Neural progenitor cell (in vitro differentiated cells): ENCODE results near the gene AIFM3. TPM values are rescaled to one million over a fixed set of nuclear protein-coding genes. Genes with fewer than 3 reads are reported as not detected.

Source experiments
- DNase-seq: peaks from one replicate; pipeline ENCODE4 v3.0.0-alpha.2; 2016; ENCODE audit warnings: low spot score
- H2AFZ ChIP-seq: fragments of 200-600 bp; sonication (generic); replicated peaks from 2 replicates; pipeline ENCODE4 v1.6.1; 2016; ENCODE audit warnings: antibody characterized with exemption
- H3F3A ChIP-seq: fragments of 200-600 bp; sonication (generic); 2 replicates; pipeline ENCODE4 v1.6.1; 2016; ENCODE audit warnings: antibody characterized with exemption, low read depth
- H3K27ac ChIP-seq: fragments of 200-600 bp; sonication (generic); 2 replicates; pipeline ENCODE4 v1.5.1; 2016; ENCODE audit warnings: mild to moderate bottlenecking
- H3K27me3 ChIP-seq: fragments of 200-600 bp; sonication (generic); 2 replicates; pipeline ENCODE4 v1.6.1; 2016; ENCODE audit warnings: mild to moderate bottlenecking, moderate library complexity
- H3K36me3 ChIP-seq: fragments of 200-600 bp; sonication (generic); 2 replicates; pipeline ENCODE4 v1.5.1; 2016
- H3K4me1 ChIP-seq: fragments of 200-600 bp; sonication (generic); 2 replicates; pipeline ENCODE4 v1.6.1; 2016; ENCODE audit warnings: mixed run types
- H3K4me2 ChIP-seq: fragments of 200-600 bp; sonication (generic); 2 replicates; pipeline ENCODE4 v1.6.1; 2016
- H3K4me3 ChIP-seq: fragments of 200-600 bp; sonication (generic); 2 replicates; pipeline ENCODE4 v1.5.1; 2016
- H3K79me2 ChIP-seq: fragments of 200-600 bp; sonication (generic); 2 replicates; pipeline ENCODE4 v1.6.1; 2016; ENCODE audit warnings: low read depth
- H3K9ac ChIP-seq: fragments of 200-600 bp; sonication (generic); 2 replicates; pipeline ENCODE4 v1.6.1; 2016
- H3K9me3 ChIP-seq: fragments of 200-600 bp; sonication (generic); 2 replicates; pipeline ENCODE4 v1.5.1; 2016; ENCODE audit warnings: low read depth
- H4K20me1 ChIP-seq: fragments of 200-600 bp; sonication (generic); 2 replicates; pipeline ENCODE4 v1.6.1; 2016; ENCODE audit warnings: low read depth
- H3K27ac Mint-ChIP-seq: 3 replicates; pipeline ENCODE4 v1.8.0; 2021; ENCODE audit warnings: mixed read lengths
- H3K27me3 Mint-ChIP-seq: 2 replicates; pipeline ENCODE4 v1.8.0; 2022; ENCODE audit warnings: low read depth, mild to moderate bottlenecking, inconsistent platforms, moderate library complexity, mixed read lengths; ENCODE audit not compliant: insufficient read depth
- H3K36me3 Mint-ChIP-seq: 3 replicates; pipeline ENCODE4 v1.8.0; 2021; ENCODE audit warnings: mixed read lengths
- H3K4me1 Mint-ChIP-seq: 3 replicates; pipeline ENCODE4 v1.8.0; 2021; ENCODE audit warnings: mixed read lengths
- H3K4me3 Mint-ChIP-seq: 3 replicates; pipeline ENCODE4 v1.8.0; 2021; ENCODE audit warnings: mild to moderate bottlenecking, moderate library complexity, mixed read lengths
- H3K9me3 Mint-ChIP-seq: 3 replicates; pipeline ENCODE4 v1.8.0; 2020; ENCODE audit warnings: mixed read lengths
- EZH2 ChIP-seq: fragments of 200-600 bp; sonication (generic); IDR thresholded peaks from 2 replicates; pipeline ENCODE4 v1.6.1; 2017; ENCODE audit warnings: antibody characterized with exemption, mild to moderate bottlenecking, moderate library complexity
- EZH2phosphoT487 ChIP-seq: fragments of 200-600 bp; sonication (generic); IDR thresholded peaks from 2 replicates; pipeline ENCODE4 v1.6.1; 2017; ENCODE audit warnings: antibody characterized with exemption
- total RNA-seq: library from RNA; depleted of rRNA; stranded (reverse); fragments of >200 nt; gene quantifications from 2 replicates; pipeline ENCODE4 v1.2.3, GENCODE V29; 2015; ENCODE audit warnings: low replicate concordance
- TF ChIP-seq, protein P1 (sequence below): fragments of 200-600 bp; sonication (generic); IDR thresholded peaks from 2 replicates; pipeline ENCODE4 v1.5.1; 2017; ENCODE audit warnings: antibody characterized with exemption, mild to moderate bottlenecking

The AIFM3 gene
- total RNA-seq, 1 donor from 2014 or later: 4.3 TPM

DNA sequence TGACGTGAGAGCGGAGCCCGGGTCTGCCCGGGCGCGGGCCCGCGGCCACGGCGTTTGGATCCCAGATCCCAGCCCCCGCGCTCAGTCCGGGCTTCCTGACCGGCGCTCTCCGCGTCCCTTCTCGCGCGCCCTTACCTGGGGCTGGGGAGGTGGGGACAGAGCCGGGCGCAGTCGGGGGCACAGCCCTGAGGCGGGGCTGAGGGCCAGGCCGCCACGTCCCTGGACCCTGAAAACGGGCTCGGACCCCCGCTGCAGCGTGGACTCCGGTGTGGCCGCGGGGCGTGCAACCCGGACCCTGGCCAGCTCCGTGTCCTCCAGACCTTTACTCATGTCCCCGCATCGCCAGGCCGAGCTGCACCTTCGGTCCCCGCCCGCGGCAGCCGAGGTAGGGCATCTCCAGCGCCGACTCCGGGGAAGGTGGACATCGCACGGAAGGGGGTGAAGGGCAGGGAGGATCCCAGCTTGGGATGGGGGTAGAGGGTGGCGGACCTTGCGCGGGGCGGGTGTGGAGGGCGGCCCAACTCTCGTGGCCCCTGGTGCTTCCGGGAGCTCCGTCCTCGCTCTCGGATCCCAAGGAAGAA, 9.9 kb upstream of the AIFM3 start:
- Histone ChIP-seq H3K4me1 (no peaks in the 10 kb centered on the region), H3K27me3 (peaks cover 35% of the 10 kb centered on the region), H2AFZ (no peak overlapping the region), H3K79me2 (peaks cover 7% of the 10 kb centered on the region), H4K20me1 (peaks cover 56% of the 10 kb centered on the region), H3K9ac (no peak overlapping the region), H3K27ac (no peak overlapping the region), H3K9me3 (no peaks in the 10 kb centered on the region), H3K4me2 (peak overlapping the region; percentile 76), H3F3A (peaks cover 30% of the 10 kb centered on the region), H3K36me3 (no peaks in the 10 kb centered on the region), H3K4me3 (peak overlapping the region; percentile 50)
- H3K36me3 Mint-ChIP-seq: peaks cover 9% of the 10 kb centered on the region
- peak overlapping the region; percentile 78 for H3K4me3 Mint-ChIP-seq
- peaks cover 19% of the 10 kb centered on the region for H3K27me3 Mint-ChIP-seq
- TF ChIP-seq EZH2 (no peak), EZH2phosphoT487 (peak; percentile 68)
- H3K4me1 Mint-ChIP-seq: peaks cover 13% of the 10 kb centered on the region
- peak; percentile 42 for DNase-seq
- H3K9me3 Mint-ChIP-seq: no peaks in the 10 kb centered on the region
- H3K27ac Mint-ChIP-seq: no peak overlapping the region

DNA sequence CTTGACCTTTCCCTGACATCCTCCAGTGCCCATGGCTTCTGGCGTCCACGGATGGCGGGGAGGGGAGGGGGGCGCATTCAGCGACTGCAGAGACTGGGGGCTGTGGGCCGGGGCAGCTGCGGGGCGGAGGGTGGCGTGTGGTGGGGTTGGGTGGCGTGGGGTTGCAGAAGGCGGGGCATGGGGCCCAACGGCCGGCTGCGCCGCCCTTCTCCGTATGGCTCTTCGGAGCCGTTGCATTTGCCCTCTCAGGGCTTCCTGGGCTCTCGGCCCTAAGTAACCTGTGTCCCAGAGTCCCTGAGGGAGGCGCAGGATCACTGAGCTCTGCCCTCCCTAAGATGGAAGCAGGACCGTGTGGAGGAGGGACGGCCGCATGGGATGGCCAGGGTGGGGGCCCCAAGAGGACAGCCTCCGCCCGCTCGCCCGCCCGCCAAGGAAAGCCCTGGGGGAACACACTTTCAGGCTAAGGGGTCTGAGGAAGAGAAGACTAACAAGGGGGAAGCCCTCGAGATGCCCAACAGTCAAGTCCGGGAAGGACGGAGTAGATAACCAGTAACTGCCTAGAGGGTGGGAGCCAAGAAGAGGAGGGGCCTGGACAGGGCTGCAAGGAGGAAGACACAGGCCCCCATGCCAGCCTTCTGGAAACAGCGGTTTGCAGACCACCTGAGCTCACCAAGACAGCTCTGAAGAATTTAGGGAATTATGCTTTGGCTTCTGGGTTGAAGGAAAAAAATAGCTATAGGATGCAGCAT, 9.2 kb upstream of the AIFM3 start:
- Mint-ChIP-seq H3K27me3 (peaks cover 19% of the 10 kb centered on the region), H3K9me3 (no peaks in the 10 kb centered on the region), H3K27ac (no peak overlapping the region), H3K4me1 (peaks cover 13% of the 10 kb centered on the region), H3K36me3 (peaks cover 4% of the 10 kb centered on the region), H3K4me3 (peak overlapping the region; percentile 78)
- Histone ChIP-seq H3K9me3 (no peaks in the 10 kb centered on the region), H2AFZ (no peak overlapping the region), H3K36me3 (no peaks in the 10 kb centered on the region), H4K20me1 (peaks cover 49% of the 10 kb centered on the region), H3K27me3 (peaks cover 40% of the 10 kb centered on the region), H3K9ac (no peak overlapping the region), H3K79me2 (peaks cover under 1% of the 10 kb centered on the region), H3F3A (peaks cover 30% of the 10 kb centered on the region), H3K4me1 (no peaks in the 10 kb centered on the region), H3K4me3 (peak overlapping the region; percentile 50), H3K4me2 (peak overlapping the region; percentile 76), H3K27ac (no peak overlapping the region)
- TF ChIP-seq, protein P1, sequence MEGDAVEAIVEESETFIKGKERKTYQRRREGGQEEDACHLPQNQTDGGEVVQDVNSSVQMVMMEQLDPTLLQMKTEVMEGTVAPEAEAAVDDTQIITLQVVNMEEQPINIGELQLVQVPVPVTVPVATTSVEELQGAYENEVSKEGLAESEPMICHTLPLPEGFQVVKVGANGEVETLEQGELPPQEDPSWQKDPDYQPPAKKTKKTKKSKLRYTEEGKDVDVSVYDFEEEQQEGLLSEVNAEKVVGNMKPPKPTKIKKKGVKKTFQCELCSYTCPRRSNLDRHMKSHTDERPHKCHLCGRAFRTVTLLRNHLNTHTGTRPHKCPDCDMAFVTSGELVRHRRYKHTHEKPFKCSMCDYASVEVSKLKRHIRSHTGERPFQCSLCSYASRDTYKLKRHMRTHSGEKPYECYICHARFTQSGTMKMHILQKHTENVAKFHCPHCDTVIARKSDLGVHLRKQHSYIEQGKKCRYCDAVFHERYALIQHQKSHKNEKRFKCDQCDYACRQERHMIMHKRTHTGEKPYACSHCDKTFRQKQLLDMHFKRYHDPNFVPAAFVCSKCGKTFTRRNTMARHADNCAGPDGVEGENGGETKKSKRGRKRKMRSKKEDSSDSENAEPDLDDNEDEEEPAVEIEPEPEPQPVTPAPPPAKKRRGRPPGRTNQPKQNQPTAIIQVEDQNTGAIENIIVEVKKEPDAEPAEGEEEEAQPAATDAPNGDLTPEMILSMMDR: no peak
- peak; percentile 34 for TF ChIP-seq EZH2phosphoT487
- DNase-seq: peak; percentile 65

DNA sequence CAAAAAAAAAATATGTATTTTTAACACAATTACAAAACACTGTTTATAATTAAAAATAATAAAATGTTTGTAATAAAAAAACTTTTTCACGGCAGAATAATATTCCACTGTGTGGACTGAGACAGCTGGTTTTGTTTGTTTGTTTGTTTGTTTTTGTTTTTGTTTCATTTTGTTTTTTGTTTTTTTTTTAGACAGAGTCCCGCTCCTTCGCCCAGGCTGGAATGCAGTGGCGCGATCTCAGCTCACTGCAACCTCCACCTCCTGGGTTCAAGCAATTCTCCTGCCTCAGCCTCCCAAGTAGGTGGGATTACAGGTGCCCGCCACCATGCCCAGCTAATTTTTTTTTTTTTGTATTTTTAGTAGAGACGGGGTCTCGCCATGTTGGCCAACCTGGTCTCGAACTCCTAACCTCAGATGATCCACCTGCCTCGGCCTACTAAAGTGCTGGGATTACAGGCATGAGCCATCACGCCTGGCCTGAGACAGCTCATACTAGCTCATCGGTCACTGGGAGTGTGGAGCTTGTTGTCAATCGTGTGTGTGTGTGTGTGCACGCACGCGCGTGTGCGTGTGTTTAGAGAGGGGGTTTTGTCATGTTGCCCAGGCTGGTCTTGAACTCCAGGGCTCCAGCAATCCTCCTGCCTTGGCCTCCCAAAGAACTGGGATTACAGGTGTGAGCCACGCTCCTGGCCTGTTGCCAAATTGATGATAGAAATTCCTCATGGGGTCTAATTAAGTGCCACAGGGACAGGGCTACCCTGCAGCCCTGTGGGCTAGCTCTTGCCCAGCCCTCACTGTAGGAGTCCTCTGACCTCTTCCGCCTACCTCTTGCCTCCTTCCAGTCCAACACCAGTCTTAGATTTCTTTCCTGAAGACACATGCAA, 7.2 kb upstream of the AIFM3 start:
- Histone ChIP-seq H3K27me3 (peaks cover 60% of the 10 kb centered on the region), H3K27ac (no peak overlapping the region), H3K4me2 (no peak overlapping the region), H2AFZ (no peak overlapping the region), H3K4me1 (peaks cover 6% of the 10 kb centered on the region), H3K4me3 (no peak overlapping the region), H3K9me3 (no peaks in the 10 kb centered on the region), H4K20me1 (peaks cover 32% of the 10 kb centered on the region), H3F3A (peaks cover 30% of the 10 kb centered on the region), H3K36me3 (no peaks in the 10 kb centered on the region), H3K79me2 (no peaks in the 10 kb centered on the region), H3K9ac (no peak overlapping the region)
- TF ChIP-seq EZH2: no peak
- TF ChIP-seq EZH2phosphoT487: no peak
- TF ChIP-seq, protein P1: no peak
- H3K36me3 Mint-ChIP-seq: no peaks in the 10 kb centered on the region
- H3K27me3 Mint-ChIP-seq: peaks cover 33% of the 10 kb centered on the region
- H3K4me1 Mint-ChIP-seq: peaks cover 22% of the 10 kb centered on the region
- H3K27ac Mint-ChIP-seq: peak overlapping the region; percentile 4
- DNase-seq: no peak
- no peaks in the 10 kb centered on the region for H3K9me3 Mint-ChIP-seq
- peak overlapping the region; percentile 70 for H3K4me3 Mint-ChIP-seq
